Vagina (tissue), 2 donors: ENCODE measurements around the gene HADHB.

Experiments
- CTCF ChIP-seq, 3 experiments: fragments of 450-650 bp in 2 of 3; fragments of 200-600 bp in 1 of 3; sonication (generic) in 1 of 3; IDR thresholded peaks; one replicate each; pipeline ENCODE4 v1.5.1; 2017 to 2019; ENCODE audit warnings: antibody characterized with exemption in 3 of 3, mild to moderate bottlenecking in 2 of 3, moderate library complexity in 2 of 3
- POLR2A ChIP-seq, 2 donors: fragments of 450-650 bp; IDR thresholded peaks; one replicate each; pipeline ENCODE4 v1.6.1; 2017; ENCODE audit warnings: antibody characterized with exemption in 2 of 2, mild to moderate bottlenecking in 2 of 2, moderate library complexity in 2 of 2
- POLR2AphosphoS5 ChIP-seq, 2 donors: sonication (generic); formaldehyde crosslinking; IDR thresholded peaks; one replicate each; pipeline ENCODE4 v1.9.0; 2017; ENCODE audit warnings: antibody characterized with exemption in 2 of 2, mild to moderate bottlenecking in 2 of 2, low read depth in 1 of 2; ENCODE audit not compliant: insufficient read depth in 1 of 2

GRCh38 chr2:26324903-26325302 is 80.2 kb downstream of the HADHB start:
- TF ChIP-seq CTCF (IDR thresholded peaks at IDR 0.05) (no peak), POLR2AphosphoS5 (IDR thresholded peaks at IDR 0.05; ENCODE audit: insufficient read depth in 1 of 2, low read depth in 1 of 2) (no peak), POLR2A (IDR thresholded peaks at IDR 0.05) (no peak)
